NT2/D1 (cell line): ENCODE results near the gene KRTAP13-3.

Experiments
- SUZ12 ChIP-seq: IDR thresholded peaks from 2 replicates; pipeline ENCODE4 v1.6.1; 2011; ENCODE audit not compliant: insufficient read length, insufficient read depth; ENCODE audit errors: extremely low read depth
- ZNF274 ChIP-seq: IDR thresholded peaks from 2 replicates; pipeline ENCODE4 v1.6.1; 2011; ENCODE audit warnings: mild to moderate bottlenecking, low read depth, low read length

GRCh38 chr21:30468900-30469714, 43.4 kb upstream of the KRTAP13-3 start:
- TF ChIP-seq ZNF274 (no peak), SUZ12 (no peak)
